NCI-H1105 (cell line): Measurements from ENCODE around the gene MYMK.
A peak's percentile ranks its signal among the peaks of the same experiment; 100 is the strongest.

Source experiments
- DNase-seq: peaks from one replicate; lab custom pipeline; 2025; lab: John Stamatoyannopoulos, UW

MYMK gene

GRCh38 chr9:133485531-133486260 lies 39.1 kb downstream of the MYMK start:
- no peak for DNase-seq

- DNase-seq = no peak
Measured at GRCh38 chr9:133484671-133485437, 39.9 kb downstream of the MYMK start.

GRCh38 chr9:133483611-133484010 lies 41.1 kb downstream of the MYMK start:
- DNase-seq = no peak

GRCh38 chr9:133478851-133479711 lies 45.7 kb downstream of the MYMK start, which contains the start of gene SLC2A6:
Gene SLC2A6 (minus strand): TSS chr9:133479099. CDS start chr9:133479059, 40 bp downstream.
- DNase-seq = peak; percentile 81

GRCh38 chr9:133477992-133478850 lies 46.5 kb downstream of the MYMK start:
- no peak for DNase-seq

GRCh38 chr9:133477461-133477860 lies 47.3 kb downstream of the MYMK start:
- DNase-seq = no peak

GRCh38 chr9:133476941-133477340 lies 47.8 kb downstream of the MYMK start:
- DNase-seq = no peak

GRCh38 chr9:133476036-133476931 lies 48.5 kb downstream of the MYMK start:
- DNase-seq = no peak

GRCh38 chr9:133475292-133476012 lies 49.3 kb downstream of the MYMK start:
- DNase-seq = no peak

- DNase-seq = no peak
Measured at GRCh38 chr9:133474853-133475252, 49.9 kb downstream of the MYMK start.

GRCh38 chr9:133474215-133474614 lies 50.5 kb downstream of the MYMK start:
- no peak for DNase-seq

GRCh38 chr9:133473743-133474142 lies 51.0 kb downstream of the MYMK start:
- DNase-seq = no peak

- DNase-seq = no peak
Measured at GRCh38 chr9:133472753-133473378, 51.9 kb downstream of the MYMK start.

GRCh38 chr9:133472277-133472645 lies 52.5 kb downstream of the MYMK start:
- DNase-seq = no peak

- DNase-seq = no peak
Measured at GRCh38 chr9:133471551-133472276, 53.0 kb downstream of the MYMK start.

- DNase-seq = no peak
Measured at GRCh38 chr9:133470988-133471387, 53.8 kb downstream of the MYMK start.

- DNase-seq = no peak
Measured at GRCh38 chr9:133470427-133470924, 54.3 kb downstream of the MYMK start.

- DNase-seq = no peak
Measured at GRCh38 chr9:133468777-133469421, 55.9 kb downstream of the MYMK start.
